Neural progenitor cell (in vitro differentiated cells): Measurements from ENCODE around the gene SBF1. TPM values are rescaled to one million over a fixed set of nuclear protein-coding genes. Genes with fewer than 3 reads are reported as not detected.
"Not testable (repeated sequence)": the region's sequence is repeated elsewhere in the genome, so short reads cannot be mapped to it uniquely, and the experiment has no call there.

Source experiments
- DNase-seq: peaks from one replicate; pipeline ENCODE4 v3.0.0-alpha.2; 2016; ENCODE audit warnings: low spot score
- H2AFZ ChIP-seq: fragments of 200-600 bp; sonication (generic); replicated peaks from 2 replicates; pipeline ENCODE4 v1.6.1; 2016; ENCODE audit warnings: antibody characterized with exemption
- H3F3A ChIP-seq: fragments of 200-600 bp; sonication (generic); 2 replicates; pipeline ENCODE4 v1.6.1; 2016; ENCODE audit warnings: antibody characterized with exemption, low read depth
- H3K27ac ChIP-seq: fragments of 200-600 bp; sonication (generic); 2 replicates; pipeline ENCODE4 v1.5.1; 2016; ENCODE audit warnings: mild to moderate bottlenecking
- H3K27me3 ChIP-seq: fragments of 200-600 bp; sonication (generic); 2 replicates; pipeline ENCODE4 v1.6.1; 2016; ENCODE audit warnings: mild to moderate bottlenecking, moderate library complexity
- H3K36me3 ChIP-seq: fragments of 200-600 bp; sonication (generic); 2 replicates; pipeline ENCODE4 v1.5.1; 2016
- H3K4me1 ChIP-seq: fragments of 200-600 bp; sonication (generic); 2 replicates; pipeline ENCODE4 v1.6.1; 2016; ENCODE audit warnings: mixed run types
- H3K4me2 ChIP-seq: fragments of 200-600 bp; sonication (generic); 2 replicates; pipeline ENCODE4 v1.6.1; 2016
- H3K4me3 ChIP-seq: fragments of 200-600 bp; sonication (generic); 2 replicates; pipeline ENCODE4 v1.5.1; 2016
- H3K79me2 ChIP-seq: fragments of 200-600 bp; sonication (generic); 2 replicates; pipeline ENCODE4 v1.6.1; 2016; ENCODE audit warnings: low read depth
- H3K9ac ChIP-seq: fragments of 200-600 bp; sonication (generic); 2 replicates; pipeline ENCODE4 v1.6.1; 2016
- H3K9me3 ChIP-seq: fragments of 200-600 bp; sonication (generic); 2 replicates; pipeline ENCODE4 v1.5.1; 2016; ENCODE audit warnings: low read depth
- H4K20me1 ChIP-seq: fragments of 200-600 bp; sonication (generic); 2 replicates; pipeline ENCODE4 v1.6.1; 2016; ENCODE audit warnings: low read depth
- H3K27ac Mint-ChIP-seq: 3 replicates; pipeline ENCODE4 v1.8.0; 2021; ENCODE audit warnings: mixed read lengths
- H3K27me3 Mint-ChIP-seq: 2 replicates; pipeline ENCODE4 v1.8.0; 2022; ENCODE audit warnings: low read depth, mild to moderate bottlenecking, inconsistent platforms, moderate library complexity, mixed read lengths; ENCODE audit not compliant: insufficient read depth
- H3K36me3 Mint-ChIP-seq: 3 replicates; pipeline ENCODE4 v1.8.0; 2021; ENCODE audit warnings: mixed read lengths
- H3K4me1 Mint-ChIP-seq: 3 replicates; pipeline ENCODE4 v1.8.0; 2021; ENCODE audit warnings: mixed read lengths
- H3K4me3 Mint-ChIP-seq: 3 replicates; pipeline ENCODE4 v1.8.0; 2021; ENCODE audit warnings: mild to moderate bottlenecking, moderate library complexity, mixed read lengths
- H3K9me3 Mint-ChIP-seq: 3 replicates; pipeline ENCODE4 v1.8.0; 2020; ENCODE audit warnings: mixed read lengths
- CTCF ChIP-seq: fragments of 200-600 bp; sonication (generic); IDR thresholded peaks from 2 replicates; pipeline ENCODE4 v1.5.1; 2017; ENCODE audit warnings: antibody characterized with exemption, mild to moderate bottlenecking
- EZH2 ChIP-seq: fragments of 200-600 bp; sonication (generic); IDR thresholded peaks from 2 replicates; pipeline ENCODE4 v1.6.1; 2017; ENCODE audit warnings: antibody characterized with exemption, mild to moderate bottlenecking, moderate library complexity
- EZH2phosphoT487 ChIP-seq: fragments of 200-600 bp; sonication (generic); IDR thresholded peaks from 2 replicates; pipeline ENCODE4 v1.6.1; 2017; ENCODE audit warnings: antibody characterized with exemption
- total RNA-seq: library from RNA; depleted of rRNA; stranded (reverse); fragments of >200 nt; gene quantifications from 2 replicates; pipeline ENCODE4 v1.2.3, GENCODE V29; 2015; ENCODE audit warnings: low replicate concordance

SBF1 gene
- total RNA-seq, 1 donor from 2014 or later = 25.8 TPM

- Histone ChIP-seq H3K79me2 (no peaks in the 10 kb centered on the region), H3K27me3 (no peaks in the 10 kb centered on the region), H3K9me3 (no peaks in the 10 kb centered on the region), H3F3A (peaks cover 10% of the 10 kb centered on the region), H3K36me3 (no peaks in the 10 kb centered on the region), H3K4me3 (no peak overlapping the region), H3K4me2 (no peak overlapping the region), H3K27ac (peak overlapping the region; percentile 88), H3K9ac (no peak overlapping the region), H4K20me1 (peaks cover 20% of the 10 kb centered on the region), H3K4me1 (peaks cover 4% of the 10 kb centered on the region), H2AFZ (no peak overlapping the region)
- peaks cover 17% of the 10 kb centered on the region for H3K36me3 Mint-ChIP-seq
- H3K4me1 Mint-ChIP-seq = peaks cover 9% of the 10 kb centered on the region
- H3K27ac Mint-ChIP-seq = no peak overlapping the region
- H3K27me3 Mint-ChIP-seq = peaks cover 5% of the 10 kb centered on the region
- H3K9me3 Mint-ChIP-seq = no peaks in the 10 kb centered on the region
- no peak for DNase-seq
- no peak for TF ChIP-seq EZH2
- no peak for TF ChIP-seq EZH2phosphoT487
- TF ChIP-seq CTCF = no peak
- no peak overlapping the region for H3K4me3 Mint-ChIP-seq
Observed at GRCh38 chr22:50398831-50399648, 75.8 kb downstream of the SBF1 start.

- not testable (repeated sequence) for H3K4me3 Mint-ChIP-seq, H3K4me1 ChIP-seq, H3K9me3 Mint-ChIP-seq, H3K4me2 ChIP-seq, H3K27me3 ChIP-seq, H3K27ac ChIP-seq, H3K4me1 Mint-ChIP-seq, H3K36me3 ChIP-seq, H3K79me2 ChIP-seq, H2AFZ ChIP-seq, H3K4me3 ChIP-seq, DNase-seq, H3K27me3 Mint-ChIP-seq, H3K9me3 ChIP-seq, H3K9ac ChIP-seq
- Histone ChIP-seq H3F3A (peaks cover 10% of the 10 kb centered on the region), H4K20me1 (peaks cover 20% of the 10 kb centered on the region)
- peaks cover 22% of the 10 kb centered on the region for H3K36me3 Mint-ChIP-seq
- peak overlapping the region; percentile 78 for H3K27ac Mint-ChIP-seq
Observed at GRCh38 chr22:50397371-50398060, 77.3 kb downstream of the SBF1 start.

GRCh38 chr22:50396751-50397370 is 78.0 kb downstream of the SBF1 start:
- TF ChIP-seq CTCF (no peak), EZH2phosphoT487 (no peak), EZH2 (no peak)
- peak overlapping the region; percentile 78 for H3K27ac Mint-ChIP-seq
- Histone ChIP-seq H3F3A (peaks cover 10% of the 10 kb centered on the region), H3K9me3 (no peaks in the 10 kb centered on the region), H3K79me2 (no peaks in the 10 kb centered on the region), H3K9ac (peak overlapping the region; percentile 12), H3K4me2 (no peak overlapping the region), H3K36me3 (no peaks in the 10 kb centered on the region), H3K4me1 (peaks cover 4% of the 10 kb centered on the region), H3K27ac (no peak overlapping the region), H2AFZ (no peak overlapping the region), H3K27me3 (no peaks in the 10 kb centered on the region), H3K4me3 (no peak overlapping the region), H4K20me1 (peaks cover 20% of the 10 kb centered on the region)
- no peak overlapping the region for H3K4me3 Mint-ChIP-seq
- H3K36me3 Mint-ChIP-seq = peaks cover 20% of the 10 kb centered on the region
- peaks cover 9% of the 10 kb centered on the region for H3K4me1 Mint-ChIP-seq
- DNase-seq = no peak
- peaks cover 5% of the 10 kb centered on the region for H3K27me3 Mint-ChIP-seq
- no peaks in the 10 kb centered on the region for H3K9me3 Mint-ChIP-seq

Other genes starting within 250 kb of the SBF1 start
- gene TUBGCP6, start 230.0 kb downstream of the SBF1 start, total RNA-seq = 16.9 and 44.6 TPM in 2 replicates
- gene HDAC10, start 223.8 kb downstream of the SBF1 start, total RNA-seq = 5.4 and 27.6 TPM in 2 replicates
- gene MAPK12, start 213.4 kb downstream of the SBF1 start, total RNA-seq = 18.7 and 28.4 TPM in 2 replicates
- gene MAPK11, start 204.7 kb downstream of the SBF1 start, total RNA-seq = 0.37 TPM in 1 of 2 replicates, not detected in the other
- gene PLXNB2, start 167.4 kb downstream of the SBF1 start, total RNA-seq = 32.4 and 94.1 TPM in 2 replicates
- gene DENND6B, start 148.0 kb downstream of the SBF1 start, total RNA-seq = 1.0 and 7.8 TPM in 2 replicates
- 32.6 and 65.5 TPM in 2 replicates for gene PPP6R2, start 131.7 kb downstream of the SBF1 start, total RNA-seq
- gene ADM2, start 6.5 kb upstream of the SBF1 start, total RNA-seq = 0.13 and 2.6 TPM in 2 replicates
- gene MIOX, start 11.8 kb upstream of the SBF1 start, total RNA-seq = not detected in 2 replicates
- gene LMF2, start 32.7 kb upstream of the SBF1 start, total RNA-seq = 7.1 and 38.2 TPM in 2 replicates
- 41.2 and 64.4 TPM in 2 replicates for gene NCAPH2, start 33.2 kb upstream of the SBF1 start, total RNA-seq
- gene SCO2, start 50.6 kb upstream of the SBF1 start, total RNA-seq = 1.1 TPM in 1 of 2 replicates, not detected in the other
- 0.81 TPM in 1 of 2 replicates, not detected in the other for gene TYMP, start 55.0 kb upstream of the SBF1 start, total RNA-seq
- gene KLHDC7B, start 70.9 kb upstream of the SBF1 start, total RNA-seq = not detected in 2 replicates
- 2.8 TPM in 1 of 2 replicates, not detected in the other for gene SYCE3, start 87.9 kb upstream of the SBF1 start, total RNA-seq
- 33.9 and 49.6 TPM in 2 replicates for gene CPT1B, start 103.4 kb upstream of the SBF1 start, total RNA-seq
- gene CHKB, start 107.8 kb upstream of the SBF1 start, total RNA-seq = 67.4 and 93.9 TPM in 2 replicates
- gene MAPK8IP2, start 125.8 kb upstream of the SBF1 start, total RNA-seq = 0.74 TPM in 1 of 2 replicates, not detected in the other
- gene ARSA, start 153.1 kb upstream of the SBF1 start, total RNA-seq = 4.2 and 18.4 TPM in 2 replicates
- gene SHANK3, start 197.8 kb upstream of the SBF1 start, total RNA-seq = 0.65 and 3.6 TPM in 2 replicates